IPS DF 4.7 (cell line): ENCODE results near the gene PNPLA1.

Experiments
- DNase-seq: peaks from one replicate; pipeline ENCODE4 v3.0.0-alpha.2; 2013; ENCODE audit warnings: low spot score; ENCODE audit errors: extremely low read depth

PNPLA1 gene

DNA sequence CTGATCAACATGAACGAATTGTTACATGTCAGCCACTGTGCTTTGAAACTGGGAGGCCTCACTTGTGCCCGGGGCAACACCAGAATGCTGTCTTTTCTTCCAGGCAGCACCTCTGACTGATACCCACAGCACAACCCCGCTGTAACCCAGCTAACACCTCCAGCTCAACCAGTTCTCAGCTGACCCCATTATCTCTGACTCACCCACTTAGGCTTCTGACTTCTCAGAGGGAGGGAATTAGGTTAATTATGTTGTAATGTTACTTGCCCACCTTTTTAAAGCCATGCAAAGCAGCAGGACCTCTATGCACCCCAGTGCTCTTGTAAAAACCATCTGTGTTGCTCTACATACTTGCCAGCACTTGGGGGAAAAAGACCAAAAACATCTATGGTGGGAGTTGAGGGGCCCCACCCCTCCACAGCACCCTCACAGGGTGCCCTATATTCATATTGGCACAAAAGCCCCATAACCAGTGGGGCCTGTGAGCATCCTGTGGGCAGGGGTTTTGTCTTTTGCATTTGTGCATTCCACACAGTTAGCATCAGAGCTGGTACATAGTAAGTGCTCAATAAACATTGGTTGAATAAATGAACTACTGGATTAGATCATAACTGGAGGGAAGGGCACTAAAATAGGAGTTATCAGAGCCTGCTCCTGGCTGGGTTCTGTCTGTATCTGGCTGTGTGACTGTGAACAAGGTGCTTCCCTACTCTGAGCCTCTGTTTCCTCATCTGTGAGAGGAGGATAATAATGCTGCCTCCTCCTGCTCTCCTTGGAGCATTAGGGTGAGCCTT is 44.6 kb downstream of the PNPLA1 start:
- no peak for DNase-seq

DNA sequence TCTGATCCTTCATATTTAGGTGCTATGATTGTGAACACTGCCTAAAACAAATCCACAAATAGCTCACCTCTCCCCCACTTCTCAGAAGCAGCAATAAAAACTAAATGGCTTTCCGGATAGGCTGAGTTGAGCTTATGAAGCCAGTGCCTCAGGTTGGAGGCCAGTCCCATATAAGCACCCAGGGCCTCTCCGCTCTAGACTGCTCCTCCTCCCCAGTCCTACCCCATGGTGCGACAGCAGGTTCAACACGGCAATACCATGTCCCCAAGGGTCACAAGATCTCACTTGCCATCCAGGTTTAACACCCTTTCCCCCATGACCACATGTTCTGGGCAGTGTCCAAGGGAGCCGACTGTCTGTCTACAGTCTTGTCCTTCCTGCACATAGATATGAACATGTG is 46.1 kb downstream of the PNPLA1 start:
- DNase-seq: no peak

- no peak for DNase-seq
These were observed 47.8 kb downstream of the PNPLA1 start for GRCh38 chr6:36317623-36318022.

DNA sequence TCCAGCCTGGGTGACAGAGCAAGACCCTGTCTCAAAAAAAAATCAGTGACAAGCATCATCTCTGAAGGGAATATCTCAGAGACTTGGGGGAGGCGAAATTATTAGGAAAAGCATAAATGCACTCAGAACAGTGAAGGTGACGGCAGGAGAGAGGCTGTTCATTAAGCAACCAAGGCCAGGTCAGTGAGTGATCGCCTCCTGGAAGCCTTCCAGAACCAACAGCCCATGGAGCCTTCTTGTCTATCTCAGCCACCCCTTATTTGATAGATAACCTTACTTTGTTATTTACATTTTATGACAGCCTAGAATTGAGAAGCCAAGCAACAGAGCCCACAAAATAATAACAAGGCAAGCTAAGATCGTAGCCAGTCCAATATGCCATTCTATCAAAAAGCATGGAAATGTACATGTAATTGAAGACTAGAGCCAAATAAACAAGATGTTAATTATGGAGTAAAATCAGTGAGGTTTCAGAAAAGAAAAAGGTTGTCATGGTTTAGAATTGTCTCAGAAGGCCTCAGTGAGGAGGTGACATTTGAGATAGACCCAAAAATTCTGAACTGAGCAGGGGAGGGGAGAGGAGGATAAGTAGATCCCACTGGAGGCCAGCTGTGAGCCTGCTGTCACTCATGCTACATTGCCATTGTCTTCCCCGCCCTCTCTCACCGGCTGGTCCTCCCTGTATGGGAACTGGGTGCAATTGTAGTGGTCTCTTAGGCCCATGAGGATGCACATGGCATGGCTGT is 49.0 kb downstream of the PNPLA1 start:
- DNase-seq: no peak

GRCh38 chr6:36319436-36319762 is 49.5 kb downstream of the PNPLA1 start:
- DNase-seq: no peak

DNA sequence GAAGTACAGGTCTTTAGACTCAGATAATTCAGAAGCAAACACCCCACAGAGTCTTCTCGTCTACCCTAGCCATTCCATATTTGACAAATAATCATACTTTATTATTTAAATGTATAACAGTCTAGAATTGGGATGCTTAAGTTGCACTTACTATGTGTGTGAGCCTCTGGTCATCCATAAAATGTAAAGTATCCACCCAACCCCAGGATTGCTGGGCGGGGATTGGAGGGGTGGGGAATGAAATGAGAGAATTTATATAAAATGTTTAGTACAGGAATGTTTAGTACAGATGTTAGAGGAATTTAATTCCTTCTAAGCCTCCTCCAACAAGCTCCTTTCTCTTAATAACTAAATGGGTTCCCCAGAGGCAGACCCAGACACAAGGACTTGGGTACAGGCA is 50.0 kb downstream of the PNPLA1 start:
- no peak for DNase-seq

- no peak for DNase-seq
These were observed 50.6 kb downstream of the PNPLA1 start for GRCh38 chr6:36320475-36320874.

- no peak for DNase-seq
These were observed 52.7 kb downstream of the PNPLA1 start for GRCh38 chr6:36322591-36322990.

DNA sequence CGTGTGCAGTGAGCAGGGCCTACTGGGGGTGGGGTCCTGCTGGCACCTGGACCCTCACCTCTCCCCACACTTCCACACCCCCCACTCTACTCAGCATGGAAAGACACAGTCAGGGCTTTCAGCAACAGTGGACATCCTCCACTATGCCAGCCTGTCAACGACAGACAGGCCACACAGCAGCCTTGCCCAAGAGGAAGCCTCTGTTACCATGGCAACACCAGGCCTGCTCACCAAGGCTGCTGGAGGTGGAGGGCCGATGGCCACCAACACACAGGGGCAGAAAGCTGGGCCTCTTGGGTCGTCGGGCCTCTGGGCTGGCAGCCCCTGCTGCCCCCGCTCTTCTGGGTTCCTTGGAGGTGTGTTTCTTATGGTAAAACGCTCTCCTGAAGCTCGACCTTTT is 53.2 kb downstream of the PNPLA1 start:
- DNase-seq: no peak

- no peak for DNase-seq
These were observed 54.3 kb downstream of the PNPLA1 start for GRCh38 chr6:36324191-36324590.

- no peak for DNase-seq
These were observed 54.9 kb downstream of the PNPLA1 start for GRCh38 chr6:36324715-36325114.

- DNase-seq: no peak
These were observed 56.6 kb downstream of the PNPLA1 start for GRCh38 chr6:36326356-36326995.

DNA sequence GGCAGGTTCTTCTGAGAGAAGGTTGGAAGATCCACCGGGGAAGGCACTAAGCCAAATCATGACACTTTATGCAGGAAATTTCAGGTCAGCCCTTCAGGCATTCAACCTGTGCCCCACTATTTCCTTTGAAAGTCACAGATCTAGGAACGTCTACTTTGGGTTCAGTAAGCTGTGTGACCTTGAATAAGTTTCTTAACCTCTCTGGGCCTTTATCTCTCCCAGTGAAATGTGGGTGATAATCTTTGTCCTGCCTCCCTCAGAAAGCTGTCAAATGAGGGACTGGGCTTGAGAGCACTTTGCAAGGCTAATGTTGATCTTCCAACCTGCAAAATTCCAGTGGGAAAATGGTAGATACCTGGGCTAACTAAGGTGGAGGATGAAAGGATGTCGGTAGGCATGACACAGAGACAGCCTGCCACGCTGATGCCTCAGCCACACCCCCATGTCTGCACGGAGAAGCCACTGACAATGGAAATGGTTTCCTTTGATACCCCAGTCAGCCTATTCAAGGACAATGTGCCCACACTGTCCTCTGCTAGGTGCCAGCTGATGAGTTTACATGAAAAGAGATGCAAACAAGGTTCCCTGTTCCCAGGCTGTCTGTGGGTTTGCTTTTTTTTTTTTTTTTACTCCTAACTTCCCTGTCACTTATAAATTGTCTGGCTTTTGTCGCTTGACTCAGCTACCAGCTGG is 57.5 kb downstream of the PNPLA1 start:
- DNase-seq: no peak

DNA sequence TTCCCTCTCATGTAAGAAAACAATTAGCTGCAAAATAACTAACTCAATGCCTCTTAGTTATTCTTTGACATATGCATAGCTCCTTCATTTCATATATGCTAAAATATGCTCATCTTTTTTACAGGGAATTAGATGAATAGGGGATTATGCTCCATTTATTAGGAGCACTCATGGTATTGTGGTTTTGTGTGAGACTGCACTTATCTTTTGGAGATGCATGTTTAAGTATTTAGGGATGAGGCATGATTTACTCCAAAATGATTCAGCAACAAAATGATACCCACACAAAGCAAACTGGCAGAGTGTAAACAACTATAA is 58.0 kb downstream of the PNPLA1 start:
- no peak for DNase-seq

DNA sequence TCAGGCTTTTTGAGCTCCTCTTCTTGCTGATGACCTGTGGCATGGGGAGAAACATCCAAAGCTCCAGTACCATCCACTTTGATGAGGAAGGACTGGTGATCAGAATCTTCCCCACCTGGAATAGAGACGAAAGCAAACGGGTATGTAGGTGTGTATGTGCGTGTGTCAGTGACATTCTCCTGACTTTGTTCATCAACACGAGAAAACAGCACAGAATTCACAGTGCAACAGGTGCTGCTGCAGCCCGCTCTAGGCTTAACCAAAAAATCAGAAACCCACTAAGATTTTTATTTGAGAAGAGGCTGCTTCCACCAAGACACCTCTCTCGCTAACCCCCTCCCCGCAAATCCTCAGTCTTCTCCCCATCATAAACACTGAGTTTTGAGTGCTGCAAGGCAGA is 58.7 kb downstream of the PNPLA1 start:
- DNase-seq: no peak

GRCh38 chr6:36329798-36330291 is 60.0 kb downstream of the PNPLA1 start:
- no peak for DNase-seq

GRCh38 chr6:36330366-36330765 is 60.5 kb downstream of the PNPLA1 start:
- no peak for DNase-seq

DNA sequence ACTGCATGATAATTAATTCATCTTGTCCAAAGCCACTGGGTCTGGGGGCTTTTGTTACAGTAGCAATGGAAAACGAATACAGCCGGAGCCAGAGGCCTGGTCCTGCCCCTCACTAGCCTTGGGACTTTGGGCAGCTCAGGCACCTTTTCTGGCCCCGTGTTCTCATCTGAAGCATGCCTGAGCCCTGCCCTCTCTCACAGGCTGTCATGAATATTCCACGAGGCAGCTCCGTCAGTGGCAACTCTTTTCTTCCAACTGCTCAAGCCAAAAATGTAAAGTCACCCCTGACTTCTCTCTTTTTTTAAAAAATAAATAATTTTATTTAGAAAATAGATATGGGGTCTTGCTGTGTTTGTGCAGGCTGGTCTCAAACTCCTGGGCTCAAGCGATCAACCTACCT is 61.5 kb downstream of the PNPLA1 start:
- no peak for DNase-seq

DNA sequence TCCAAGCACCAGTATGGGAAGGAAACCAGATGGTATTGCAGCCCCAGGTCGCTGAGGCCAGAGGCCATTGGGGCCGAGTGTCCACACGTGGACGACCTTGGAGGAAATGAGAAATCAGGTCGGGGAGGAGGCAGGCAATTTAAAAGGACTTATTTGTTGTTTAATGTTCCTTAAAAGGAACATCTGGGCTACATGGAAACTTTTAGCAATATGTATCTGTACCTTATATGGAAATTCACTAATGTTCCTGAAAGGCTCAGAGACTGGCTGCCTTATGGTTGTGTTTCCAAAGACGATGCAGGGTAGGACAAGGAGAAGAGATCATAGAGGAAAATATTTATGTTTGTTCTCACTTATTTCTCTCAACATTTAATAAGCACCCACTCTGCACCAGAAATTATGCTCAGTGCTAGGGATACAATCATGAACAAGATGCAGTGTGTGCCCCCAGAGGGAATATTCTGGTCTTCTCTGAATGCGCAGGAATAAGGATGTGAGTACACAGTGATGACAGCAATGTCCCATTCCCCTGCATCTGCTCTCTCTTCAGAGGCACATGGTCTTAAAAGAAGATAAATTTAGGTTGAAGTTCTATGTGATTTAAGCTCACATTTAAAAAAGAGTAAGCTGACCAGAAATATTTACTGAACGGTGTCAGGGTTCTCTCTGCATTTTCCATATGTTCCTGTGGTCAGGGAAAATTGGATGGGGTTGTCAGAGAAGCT is 63.5 kb downstream of the PNPLA1 start:
- no peak for DNase-seq

DNA sequence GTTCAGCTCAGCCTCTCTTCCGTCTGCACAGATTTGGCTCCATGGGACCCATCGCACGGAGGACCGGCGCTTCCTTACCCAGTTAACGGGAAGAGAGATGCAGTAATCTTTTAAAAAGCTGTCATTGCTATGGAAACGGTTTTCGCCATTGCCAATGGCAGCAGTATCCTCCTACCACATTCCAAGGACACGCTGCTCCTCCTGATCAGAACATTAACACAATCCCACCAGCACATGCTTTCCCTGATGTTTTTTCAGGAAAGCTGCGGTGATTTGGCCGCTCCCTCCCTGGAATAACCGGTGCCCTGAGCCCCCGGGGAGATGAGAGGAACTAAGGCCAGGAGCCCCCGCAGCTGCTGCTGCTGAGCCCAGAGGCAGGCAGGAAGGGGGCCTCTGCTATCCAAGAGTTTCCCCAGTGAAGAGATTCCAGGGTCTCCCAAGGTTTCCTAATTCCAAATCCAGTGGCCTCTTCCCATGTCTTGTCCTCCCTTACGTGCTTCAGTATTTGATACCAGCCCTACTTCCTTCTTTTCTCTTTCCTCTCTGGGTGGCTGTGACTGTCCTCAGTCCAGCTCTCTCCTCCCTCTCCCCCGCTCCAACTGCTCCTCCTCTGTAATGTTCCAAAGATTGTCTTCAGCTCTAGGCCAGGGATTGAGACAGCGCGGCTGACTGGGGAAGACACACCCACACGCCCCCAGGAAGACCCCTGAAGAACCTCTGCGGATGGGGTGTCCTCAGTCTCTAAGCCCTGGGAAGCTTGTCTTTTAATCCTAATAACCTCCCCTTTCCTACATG is 64.3 kb downstream of the PNPLA1 start:
- no peak for DNase-seq
